Fibroblast of the aortic adventitia (primary cell): ENCODE data around the gene CTU2. TPM values are rescaled to one million over a fixed set of nuclear protein-coding genes. Genes with fewer than 3 reads are reported as not detected.

Source experiments
- DNase-seq: peaks from one replicate; pipeline ENCODE4 v3.0.0-alpha.2; 2010; ENCODE audit warnings: low read depth
- H3K4me3 ChIP-seq: 2 replicates; pipeline ENCODE4 v1.5.1; 2011; ENCODE audit warnings: low read depth, mild to moderate bottlenecking, control low read depth, low read length, moderate library complexity
- total RNA-seq: library from RNA; depleted of rRNA; stranded (reverse); fragments of >200 nt; gene quantifications from 2 replicates; pipeline ENCODE4 v1.2.3, GENCODE V29; 2012; ENCODE audit warnings: low replicate concordance
- TF ChIP-seq, protein P1 (sequence below): IDR thresholded peaks from 2 replicates; pipeline ENCODE4 v1.5.1; 2011; ENCODE audit warnings: mild to moderate bottlenecking, low read length, control low read depth, inconsistent platforms; ENCODE audit not compliant: insufficient read depth

The CTU2 gene
- total RNA-seq, 1 donor, result 15.2 TPM

GRCh38 chr16:88697116-88697830, 9.0 kb upstream of the CTU2 start:
- TF ChIP-seq, protein P1, sequence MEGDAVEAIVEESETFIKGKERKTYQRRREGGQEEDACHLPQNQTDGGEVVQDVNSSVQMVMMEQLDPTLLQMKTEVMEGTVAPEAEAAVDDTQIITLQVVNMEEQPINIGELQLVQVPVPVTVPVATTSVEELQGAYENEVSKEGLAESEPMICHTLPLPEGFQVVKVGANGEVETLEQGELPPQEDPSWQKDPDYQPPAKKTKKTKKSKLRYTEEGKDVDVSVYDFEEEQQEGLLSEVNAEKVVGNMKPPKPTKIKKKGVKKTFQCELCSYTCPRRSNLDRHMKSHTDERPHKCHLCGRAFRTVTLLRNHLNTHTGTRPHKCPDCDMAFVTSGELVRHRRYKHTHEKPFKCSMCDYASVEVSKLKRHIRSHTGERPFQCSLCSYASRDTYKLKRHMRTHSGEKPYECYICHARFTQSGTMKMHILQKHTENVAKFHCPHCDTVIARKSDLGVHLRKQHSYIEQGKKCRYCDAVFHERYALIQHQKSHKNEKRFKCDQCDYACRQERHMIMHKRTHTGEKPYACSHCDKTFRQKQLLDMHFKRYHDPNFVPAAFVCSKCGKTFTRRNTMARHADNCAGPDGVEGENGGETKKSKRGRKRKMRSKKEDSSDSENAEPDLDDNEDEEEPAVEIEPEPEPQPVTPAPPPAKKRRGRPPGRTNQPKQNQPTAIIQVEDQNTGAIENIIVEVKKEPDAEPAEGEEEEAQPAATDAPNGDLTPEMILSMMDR, result no peak

DNA sequence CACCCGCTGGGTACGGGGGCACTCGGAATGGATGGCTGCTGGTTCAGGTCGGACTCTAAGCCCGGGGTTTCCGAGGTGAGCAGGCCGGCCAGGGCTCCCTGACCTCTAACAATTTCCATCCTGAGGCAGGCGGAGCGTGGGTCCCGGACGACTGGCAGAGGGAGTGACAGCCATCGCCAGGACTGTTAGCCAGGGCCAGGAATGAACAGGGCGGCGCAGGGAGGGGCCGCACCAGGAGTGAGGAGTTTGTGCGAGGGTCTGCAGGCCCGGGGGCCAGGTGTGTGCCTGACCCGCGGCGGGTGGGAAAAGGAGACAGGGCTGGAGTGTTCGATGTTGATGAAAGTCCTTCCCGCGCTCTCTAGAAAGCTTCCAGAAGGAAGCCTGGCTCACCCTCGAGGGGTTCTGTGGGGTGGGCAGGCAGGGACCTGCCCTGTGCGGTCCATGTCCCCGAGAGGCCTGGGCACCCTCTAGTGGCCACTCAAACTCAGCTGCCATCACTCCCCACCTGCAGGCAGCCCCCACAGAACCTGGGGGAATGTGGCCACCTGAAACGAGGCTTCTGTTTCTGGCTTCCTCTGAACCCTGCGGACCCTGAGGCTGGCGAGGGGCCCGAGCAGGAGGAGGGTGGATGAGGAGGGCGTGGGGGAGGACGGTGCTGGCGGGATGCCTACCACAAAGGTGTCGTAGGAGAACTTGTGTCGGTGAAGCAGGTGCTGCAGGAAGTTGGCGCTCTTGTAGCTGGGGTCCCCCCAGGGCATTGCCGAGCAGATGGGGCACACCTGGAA, 8.3 kb upstream of the CTU2 start:
- no peak for DNase-seq
- TF ChIP-seq, protein P1, result no peak
- no peak overlapping the region for H3K4me3 ChIP-seq

More at GRCh38 chr16:88697116-88697830, 9.0 kb upstream of the CTU2 start:
- no peak for DNase-seq
- no peak overlapping the region for H3K4me3 ChIP-seq

DNA sequence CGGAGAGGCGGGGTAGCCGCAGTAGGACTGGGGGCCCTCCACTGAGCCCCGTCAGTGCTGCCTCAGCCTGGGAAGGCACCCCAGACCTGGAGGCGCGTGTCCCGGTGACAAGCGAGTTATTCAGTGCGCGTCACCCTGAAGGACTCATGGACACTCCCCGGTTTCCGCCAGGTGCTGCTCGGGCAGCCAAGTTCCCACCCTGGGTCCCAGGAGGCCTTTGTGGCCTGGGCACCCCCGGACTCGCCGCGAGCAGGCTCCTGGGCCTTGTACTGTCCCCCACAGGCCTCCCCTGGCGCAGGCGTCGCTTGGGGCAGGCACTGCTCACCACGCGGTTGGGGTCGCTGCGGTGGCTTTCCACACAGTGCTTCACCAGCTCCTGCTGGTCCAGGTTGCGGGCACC, 7.7 kb upstream of the CTU2 start:
- H3K4me3 ChIP-seq, result no peak overlapping the region
- TF ChIP-seq, protein P1, result no peak
- no peak for DNase-seq

GRCh38 chr16:88699180-88699579, 7.1 kb upstream of the CTU2 start:
- H3K4me3 ChIP-seq, result no peak overlapping the region
- DNase-seq, result no peak
- TF ChIP-seq, protein P1, result no peak

DNA sequence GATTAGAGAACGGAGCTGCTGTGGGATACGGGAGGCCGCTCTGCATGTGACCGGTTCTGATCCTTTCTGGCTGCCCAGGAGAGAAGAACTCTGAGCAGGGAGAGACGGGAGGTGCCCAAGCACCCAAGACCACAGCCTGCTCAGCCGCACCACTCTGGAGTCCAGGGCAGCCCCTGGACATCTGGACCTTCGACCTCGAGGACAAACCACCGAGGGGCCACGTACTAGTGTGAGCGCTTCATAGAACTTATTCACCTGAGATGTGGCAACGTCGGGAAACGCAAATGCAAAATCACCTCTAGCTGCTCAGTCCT, 6.0 kb upstream of the CTU2 start:
- no peak overlapping the region for H3K4me3 ChIP-seq
- DNase-seq, result no peak
- TF ChIP-seq, protein P1, result no peak

- no peak overlapping the region for H3K4me3 ChIP-seq
- TF ChIP-seq, protein P1, result no peak
- DNase-seq, result peak; percentile 61
These were observed 5.4 kb upstream of the CTU2 start for GRCh38 chr16:88700636-88701482.
